ENCODE measurements around the gene CDHR5. TPM values are rescaled to one million over a fixed set of nuclear protein-coding genes. Genes with fewer than 3 reads are reported as not detected.

Gene CDHR5
- total RNA-seq, 4 donors from 2014 or later, result 0.26 to 0.55 (median 0.29) TPM; not detected in 1

- Histone ChIP-seq H3K27ac (no peak overlapping the region), H3K27me3 (no peaks in the 10 kb centered on the region), H3K9me3 (no peaks in the 10 kb centered on the region), H3K4me1 (no peaks in the 10 kb centered on the region), H3K4me3 (no peak overlapping the region), H3K36me3 (no peaks in the 10 kb centered on the region)
- intact Hi-C loops (cut with DNase I; ENCODE audit: low total_unique reads), result no loop called here
- TF ChIP-seq POLR2A (IDR thresholded peaks at IDR 0.05) (no peak), CTCF (IDR thresholded peaks at IDR 0.05) (no peak)
- DNase-seq, result no peak
Measured at GRCh38 chr11:623349-623869, 1.3 kb downstream of the CDHR5 start.

GRCh38 chr11:621838-622237, 2.9 kb downstream of the CDHR5 start:
- no peak for DNase-seq
- no peaks in the 10 kb centered on the region for H3K4me1 ChIP-seq
- no peaks in the 10 kb centered on the region for H3K36me3 ChIP-seq
- TF ChIP-seq POLR2A (IDR thresholded peaks at IDR 0.05) (no peak), CTCF (IDR thresholded peaks at IDR 0.05) (no peak)
- H3K27me3 ChIP-seq, result no peaks in the 10 kb centered on the region
- H3K4me3 ChIP-seq, result no peak overlapping the region
- H3K9me3 ChIP-seq, result no peaks in the 10 kb centered on the region
- intact Hi-C loops (cut with DNase I; ENCODE audit: low total_unique reads), result no loop called here
- H3K27ac ChIP-seq, result no peak overlapping the region

GRCh38 chr11:620935-621814, 3.6 kb downstream of the CDHR5 start:
- Histone ChIP-seq H3K4me3 (no peak overlapping the region), H3K9me3 (no peaks in the 10 kb centered on the region), H3K36me3 (no peaks in the 10 kb centered on the region), H3K27me3 (no peaks in the 10 kb centered on the region), H3K4me1 (peaks cover 0 to 5% of the 10 kb centered on the region in 2 donors), H3K27ac (no peak overlapping the region)
- intact Hi-C loops (cut with DNase I; ENCODE audit: low total_unique reads), result no loop called here
- TF ChIP-seq POLR2A (IDR thresholded peaks at IDR 0.05) (no peak), CTCF (IDR thresholded peaks at IDR 0.05) (no peak)
- no peak for DNase-seq

- intact Hi-C loops (cut with DNase I; ENCODE audit: low total_unique reads), result no loop called here
- TF ChIP-seq POLR2A (IDR thresholded peaks at IDR 0.05) (no peak), CTCF (IDR thresholded peaks at IDR 0.05) (no peak)
- Histone ChIP-seq H3K4me1 (peaks cover 0 to 7% of the 10 kb centered on the region in 2 donors), H3K36me3 (no peaks in the 10 kb centered on the region), H3K9me3 (no peaks in the 10 kb centered on the region), H3K4me3 (no peak overlapping the region), H3K27me3 (no peaks in the 10 kb centered on the region), H3K27ac (no peak overlapping the region)
- no peak for DNase-seq
Measured at GRCh38 chr11:620201-620600, 4.6 kb downstream of the CDHR5 start.

GRCh38 chr11:619628-620050, 5.1 kb downstream of the CDHR5 start:
- TF ChIP-seq CTCF (IDR thresholded peaks at IDR 0.05), result no peak
- no peak for TF ChIP-seq POLR2A (IDR thresholded peaks at IDR 0.05)
- intact Hi-C loops (cut with DNase I; ENCODE audit: low total_unique reads), result no loop called here
- peaks cover 0 to 7% of the 10 kb centered on the region in 2 donors for H3K4me1 ChIP-seq
- no peak for DNase-seq
- H3K9me3 ChIP-seq, result no peaks in the 10 kb centered on the region
- H3K27ac ChIP-seq, result no peak overlapping the region
- no peaks in the 10 kb centered on the region for H3K36me3 ChIP-seq
- no peaks in the 10 kb centered on the region for H3K27me3 ChIP-seq
- no peak overlapping the region for H3K4me3 ChIP-seq
